Mesothelial cell of epicardium (in vitro differentiated cells): ENCODE data around the gene KIF21B. TPM values are rescaled to one million over a fixed set of nuclear protein-coding genes. Genes with fewer than 3 reads are reported as not detected.

ENCODE experiments used
- DNase-seq, 2 experiments: peaks; one replicate each; pipeline ENCODE4 v3.0.0; 2021; ENCODE audit warnings: low spot score in 2 of 2; ENCODE audit not compliant: unreplicated experiment in 2 of 2
- H3K27ac Mint-ChIP-seq: 2 replicates; pipeline ENCODE4 v1.8.0; 2021; ENCODE audit warnings: mixed read lengths
- H3K27me3 Mint-ChIP-seq: 2 replicates; pipeline ENCODE4 v1.8.0; 2021; ENCODE audit warnings: low read depth, mixed read lengths
- H3K36me3 Mint-ChIP-seq: 2 replicates; pipeline ENCODE4 v1.8.0; 2021; ENCODE audit warnings: mixed read lengths
- H3K4me1 Mint-ChIP-seq: 2 replicates; pipeline ENCODE4 v1.8.0; 2021; ENCODE audit warnings: mixed read lengths
- H3K4me3 Mint-ChIP-seq: 2 replicates; pipeline ENCODE4 v1.8.0; 2021; ENCODE audit warnings: mild to moderate bottlenecking, moderate library complexity, mixed read lengths
- H3K9me3 Mint-ChIP-seq: 2 replicates; pipeline ENCODE4 v1.8.0; 2021; ENCODE audit warnings: mixed read lengths
- CTCF ChIP-seq: fragments of 200-600 bp; sonication (generic); IDR thresholded peaks from one replicate; pipeline ENCODE4 v1.5.0; 2021; ENCODE audit warnings: antibody characterized with exemption; ENCODE audit not compliant: unreplicated experiment
- total RNA-seq: library from RNA; stranded (reverse); gene quantifications from 3 replicates; pipeline ENCODE4 v1.2.1, GENCODE V29; 2021

KIF21B gene
- total RNA-seq, 1 donor from 2014 or later, result 7.0 TPM

DNA sequence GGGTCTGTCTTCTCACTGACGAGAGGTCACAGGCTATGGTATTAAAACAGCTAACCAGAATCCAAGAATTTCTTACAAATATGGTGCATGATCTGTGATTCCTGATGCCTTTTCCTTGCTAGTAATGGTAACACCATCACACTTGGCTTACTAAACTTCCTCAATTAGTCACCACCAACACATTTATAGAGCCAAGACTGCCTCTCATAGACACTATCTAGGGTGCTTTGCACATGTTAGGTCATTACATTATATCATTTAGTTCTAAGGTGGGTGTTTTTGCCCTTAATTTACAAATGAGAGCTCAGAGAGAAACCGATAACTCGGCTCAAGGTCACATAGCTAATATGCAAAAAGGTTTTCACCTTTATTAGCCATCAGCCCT lies 8.7 kb downstream of the KIF21B start:
- DNase-seq, result no peak
- Mint-ChIP-seq H3K4me1 (peaks cover 38% of the 10 kb centered on the region), H3K4me3 (no peak overlapping the region), H3K9me3 (no peaks in the 10 kb centered on the region), H3K27ac (no peak overlapping the region), H3K27me3 (peaks cover 12% of the 10 kb centered on the region), H3K36me3 (no peaks in the 10 kb centered on the region)
- no peak for TF ChIP-seq CTCF

DNA sequence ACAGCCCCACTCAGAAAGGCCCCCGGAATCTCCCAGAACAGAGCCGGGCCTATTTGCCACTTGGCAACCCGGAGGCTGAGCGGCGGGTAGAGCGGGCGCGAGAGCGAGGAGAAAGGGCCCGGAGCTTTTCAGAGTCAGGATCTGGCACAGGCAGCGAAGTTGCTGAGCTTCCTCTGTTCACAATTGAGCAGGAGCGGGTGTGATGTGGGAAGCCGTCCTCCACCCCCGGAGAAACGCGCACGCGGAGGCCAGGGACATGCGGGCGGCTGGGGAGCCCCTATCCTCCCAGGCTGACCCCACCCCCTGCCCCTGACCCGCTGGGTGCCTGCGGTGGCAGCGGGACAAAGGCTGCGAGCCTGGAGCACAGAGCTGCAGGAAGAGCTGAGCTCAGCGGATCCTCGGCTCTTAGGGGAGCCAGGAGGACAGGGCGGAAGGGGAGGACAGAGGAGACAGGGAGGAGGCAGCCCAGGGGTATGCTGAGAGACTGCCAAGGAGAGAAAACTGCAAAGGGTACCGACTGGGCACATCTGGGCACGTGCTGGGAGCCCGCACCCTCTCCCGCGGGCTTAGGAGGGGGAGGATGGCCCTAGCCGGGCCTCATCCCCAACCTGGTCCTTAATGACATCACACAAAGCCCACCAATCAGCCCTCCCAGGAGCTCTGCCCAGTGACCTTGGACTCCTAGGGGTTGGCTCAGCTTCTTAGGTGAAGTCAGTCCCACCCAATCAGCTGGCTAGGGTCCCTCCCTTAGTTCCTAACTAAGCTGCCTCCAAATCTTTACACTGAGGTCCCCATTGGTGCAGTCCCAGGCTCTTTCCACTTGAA lies 9.3 kb downstream of the KIF21B start:
- H3K36me3 Mint-ChIP-seq, result no peaks in the 10 kb centered on the region
- H3K4me3 Mint-ChIP-seq, result no peak overlapping the region
- peaks cover 12% of the 10 kb centered on the region for H3K27me3 Mint-ChIP-seq
- no peaks in the 10 kb centered on the region for H3K9me3 Mint-ChIP-seq
- peaks cover 32% of the 10 kb centered on the region for H3K4me1 Mint-ChIP-seq
- TF ChIP-seq CTCF, result no peak
- DNase-seq, result no peak
- H3K27ac Mint-ChIP-seq, result no peak overlapping the region

DNA sequence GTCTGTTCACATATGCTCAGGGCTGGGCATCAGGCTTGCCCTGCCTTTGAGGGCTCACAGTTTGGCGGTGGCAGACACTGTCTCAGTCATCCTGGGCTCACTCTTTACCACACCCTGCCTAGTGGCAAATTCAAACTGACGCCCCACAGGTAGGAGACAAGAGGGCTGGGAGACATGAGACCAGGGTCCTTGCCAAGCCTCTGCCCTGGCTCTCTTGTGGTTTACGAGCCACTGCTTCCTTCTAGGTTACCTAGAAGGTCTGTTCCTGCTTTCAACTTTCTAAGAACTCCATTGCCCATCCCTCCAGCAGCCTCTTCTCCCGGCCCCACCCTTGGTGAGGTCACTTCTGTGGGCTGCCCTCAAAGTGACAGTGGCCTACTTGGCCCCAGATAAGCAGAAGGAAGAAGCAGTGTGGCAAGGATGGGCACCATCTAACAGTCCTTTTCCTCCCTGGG lies 10.5 kb downstream of the KIF21B start:
- Mint-ChIP-seq H3K9me3 (no peaks in the 10 kb centered on the region), H3K4me1 (peaks cover 27% of the 10 kb centered on the region), H3K27me3 (peaks cover 12% of the 10 kb centered on the region), H3K36me3 (no peaks in the 10 kb centered on the region), H3K4me3 (no peak overlapping the region), H3K27ac (no peak overlapping the region)
- DNase-seq, result no peak
- no peak for TF ChIP-seq CTCF

DNA sequence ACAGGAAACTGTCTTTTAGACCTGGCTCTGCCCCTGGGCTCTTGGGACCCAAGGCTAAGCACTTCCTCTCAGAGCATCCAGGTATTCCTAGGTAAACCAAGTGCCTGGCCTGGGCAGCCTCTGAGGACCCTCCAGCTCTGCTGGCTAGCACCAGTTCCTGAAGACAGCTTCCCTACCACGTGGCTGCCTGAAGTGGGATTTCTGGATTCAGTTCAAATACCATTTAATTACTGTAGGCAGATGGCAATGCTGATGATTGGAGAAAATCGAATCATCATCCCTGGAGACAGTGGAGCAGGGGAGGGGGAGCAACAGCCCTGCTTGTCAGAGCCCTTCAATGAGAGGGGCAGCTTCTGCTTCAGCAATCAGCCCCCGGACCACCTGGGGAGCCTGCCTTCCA lies 11.9 kb downstream of the KIF21B start:
- Mint-ChIP-seq H3K27ac (no peak overlapping the region), H3K4me3 (no peak overlapping the region), H3K27me3 (peaks cover 12% of the 10 kb centered on the region), H3K4me1 (peaks cover 14% of the 10 kb centered on the region), H3K36me3 (no peaks in the 10 kb centered on the region), H3K9me3 (no peaks in the 10 kb centered on the region)
- no peak for TF ChIP-seq CTCF
- DNase-seq, result no peak

GRCh38 chr1:201009962-201010645 lies 13.4 kb downstream of the KIF21B start:
- Mint-ChIP-seq H3K36me3 (no peaks in the 10 kb centered on the region), H3K9me3 (no peaks in the 10 kb centered on the region), H3K27me3 (peaks cover 6% of the 10 kb centered on the region), H3K4me1 (no peaks in the 10 kb centered on the region), H3K27ac (no peak overlapping the region), H3K4me3 (no peak overlapping the region)
- DNase-seq, result no peak
- TF ChIP-seq CTCF, result no peak
